ENCODE measurements around the gene MORN5.

MORN5 gene

GRCh38 chr9:122217640-122218039, 57.9 kb downstream of the MORN5 start:
- no peak for DNase-seq

- DNase-seq = no peak
These were observed 58.6 kb downstream of the MORN5 start for GRCh38 chr9:122218071-122218934.

GRCh38 chr9:122218935-122219855, 59.5 kb downstream of the MORN5 start:
- DNase-seq = peak; percentile 23

GRCh38 chr9:122219856-122220672, 60.4 kb downstream of the MORN5 start:
- DNase-seq = no peak

GRCh38 chr9:122220673-122221182, 61.0 kb downstream of the MORN5 start:
- DNase-seq = no peak

GRCh38 chr9:122221183-122221811, 61.6 kb downstream of the MORN5 start:
- no peak for DNase-seq

GRCh38 chr9:122222791-122223190, 63.1 kb downstream of the MORN5 start:
- no peak for DNase-seq

- DNase-seq = no peak
These were observed 63.7 kb downstream of the MORN5 start for GRCh38 chr9:122223435-122223834.

- no peak for DNase-seq
These were observed 65.8 kb downstream of the MORN5 start for GRCh38 chr9:122225312-122226141.

GRCh38 chr9:122226142-122226757, 66.5 kb downstream of the MORN5 start:
- no peak for DNase-seq

GRCh38 chr9:122226758-122227574, 67.3 kb downstream of the MORN5 start:
- DNase-seq = no peak

- no peak for DNase-seq
These were observed 67.8 kb downstream of the MORN5 start for GRCh38 chr9:122227575-122227900.

- no peak for DNase-seq
These were observed 68.5 kb downstream of the MORN5 start for GRCh38 chr9:122228191-122228567.

- DNase-seq = no peak
These were observed 69.1 kb downstream of the MORN5 start, which contains the start of gene LHX6 for GRCh38 chr9:122228568-122229484. TSS of gene LHX6 (minus strand) at chr9:122228957. CDS start at chr9:122228740, 217 bp downstream.

GRCh38 chr9:122229485-122229837, 69.8 kb downstream of the MORN5 start:
- DNase-seq = no peak

- DNase-seq = no peak
These were observed 73.1 kb downstream of the MORN5 start for GRCh38 chr9:122232796-122233306.

GRCh38 chr9:122234022-122234748, 74.5 kb downstream of the MORN5 start:
- no peak for DNase-seq

- no peak for DNase-seq
These were observed 77.0 kb downstream of the MORN5 start for GRCh38 chr9:122236681-122237080.
